ENCODE measurements around the gene C1S. TPM values are rescaled to one million over a fixed set of nuclear protein-coding genes. Genes with fewer than 3 reads are reported as not detected.
"Not testable (repeated sequence)": the region's sequence is repeated elsewhere in the genome, so short reads cannot be mapped to it uniquely, and the experiment has no call there.

The C1S gene
- total RNA-seq, 1 donor from 2014 or later: 2.1 TPM

DNA sequence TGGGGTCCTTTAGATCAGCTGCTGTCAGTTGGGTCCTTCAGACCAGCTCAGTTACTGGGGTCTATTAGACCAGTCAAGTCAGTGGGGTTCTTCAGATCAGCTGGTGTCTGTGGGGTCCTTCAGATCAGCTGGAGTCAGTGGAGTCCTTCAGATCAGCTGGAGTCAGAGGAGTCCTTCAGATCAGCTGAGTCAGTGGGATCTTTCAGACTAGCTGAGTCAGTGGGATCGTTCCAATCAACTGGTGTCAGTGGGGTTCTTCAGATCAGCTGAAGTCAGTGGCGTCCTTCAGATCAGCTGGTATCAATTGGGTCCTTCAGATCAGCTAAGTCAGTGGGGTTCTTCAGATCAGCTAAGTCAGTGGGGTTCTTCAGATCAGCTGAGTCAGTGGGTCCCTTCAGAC is 27.5 kb upstream of the C1S start:
- Histone ChIP-seq H3K79me2 (ENCODE audit: low read depth) (no peaks in the 10 kb centered on the region), H3K27ac (no peak overlapping the region), H3K9me3 (ENCODE audit: low read depth) (no peaks in the 10 kb centered on the region), H2AFZ (replicated peaks) (no peak overlapping the region), H3K4me3 (no peak overlapping the region), H3F3A (ENCODE audit: low read depth) (no peaks in the 10 kb centered on the region), H3K4me2 (no peak overlapping the region), H4K20me1 (ENCODE audit: low read depth) (no peaks in the 10 kb centered on the region), H3K4me1 (no peaks in the 10 kb centered on the region), H3K27me3 (no peaks in the 10 kb centered on the region), H3K9ac (no peak overlapping the region), H3K36me3 (no peaks in the 10 kb centered on the region)
- no peak for TF ChIP-seq EZH2phosphoT487 (IDR thresholded peaks at IDR 0.05)
- TF ChIP-seq, protein P1, sequence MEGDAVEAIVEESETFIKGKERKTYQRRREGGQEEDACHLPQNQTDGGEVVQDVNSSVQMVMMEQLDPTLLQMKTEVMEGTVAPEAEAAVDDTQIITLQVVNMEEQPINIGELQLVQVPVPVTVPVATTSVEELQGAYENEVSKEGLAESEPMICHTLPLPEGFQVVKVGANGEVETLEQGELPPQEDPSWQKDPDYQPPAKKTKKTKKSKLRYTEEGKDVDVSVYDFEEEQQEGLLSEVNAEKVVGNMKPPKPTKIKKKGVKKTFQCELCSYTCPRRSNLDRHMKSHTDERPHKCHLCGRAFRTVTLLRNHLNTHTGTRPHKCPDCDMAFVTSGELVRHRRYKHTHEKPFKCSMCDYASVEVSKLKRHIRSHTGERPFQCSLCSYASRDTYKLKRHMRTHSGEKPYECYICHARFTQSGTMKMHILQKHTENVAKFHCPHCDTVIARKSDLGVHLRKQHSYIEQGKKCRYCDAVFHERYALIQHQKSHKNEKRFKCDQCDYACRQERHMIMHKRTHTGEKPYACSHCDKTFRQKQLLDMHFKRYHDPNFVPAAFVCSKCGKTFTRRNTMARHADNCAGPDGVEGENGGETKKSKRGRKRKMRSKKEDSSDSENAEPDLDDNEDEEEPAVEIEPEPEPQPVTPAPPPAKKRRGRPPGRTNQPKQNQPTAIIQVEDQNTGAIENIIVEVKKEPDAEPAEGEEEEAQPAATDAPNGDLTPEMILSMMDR (IDR thresholded peaks at IDR 0.05): no peak
- TF ChIP-seq EZH2 (IDR thresholded peaks at IDR 0.05): no peak
- H3K36me3 Mint-ChIP-seq: no peaks in the 10 kb centered on the region
- H3K9me3 Mint-ChIP-seq: peaks cover 7% of the 10 kb centered on the region
- H3K27me3 Mint-ChIP-seq (ENCODE audit: insufficient read depth, low read depth): peaks cover 14% of the 10 kb centered on the region
- DNase-seq (ENCODE audit: low spot score): no peak
- H3K4me3 Mint-ChIP-seq: no peak overlapping the region
- no peaks in the 10 kb centered on the region for H3K4me1 Mint-ChIP-seq
- H3K27ac Mint-ChIP-seq: no peak overlapping the region

GRCh38 chr12:7034464-7034863 is 26.1 kb upstream of the C1S start:
- no peak overlapping the region for H3K4me3 ChIP-seq
- H3K4me1 Mint-ChIP-seq: no peaks in the 10 kb centered on the region
- no peaks in the 10 kb centered on the region for H3K36me3 ChIP-seq
- no peak overlapping the region for H2AFZ ChIP-seq (replicated peaks)
- peaks cover 10% of the 10 kb centered on the region for H3K9me3 Mint-ChIP-seq
- H3F3A ChIP-seq (ENCODE audit: low read depth): no peaks in the 10 kb centered on the region
- no peaks in the 10 kb centered on the region for H3K27me3 ChIP-seq
- no peak overlapping the region for H3K4me2 ChIP-seq
- no peaks in the 10 kb centered on the region for H3K4me1 ChIP-seq
- H3K27me3 Mint-ChIP-seq (ENCODE audit: insufficient read depth, low read depth): peaks cover 14% of the 10 kb centered on the region
- no peak overlapping the region for H3K27ac ChIP-seq
- DNase-seq (ENCODE audit: low spot score): no peak
- H4K20me1 ChIP-seq (ENCODE audit: low read depth): no peaks in the 10 kb centered on the region
- H3K79me2 ChIP-seq (ENCODE audit: low read depth): no peaks in the 10 kb centered on the region
- no peak overlapping the region for H3K4me3 Mint-ChIP-seq
- no peaks in the 10 kb centered on the region for H3K36me3 Mint-ChIP-seq
- no peak overlapping the region for H3K27ac Mint-ChIP-seq
- no peak overlapping the region for H3K9ac ChIP-seq
- no peak for TF ChIP-seq EZH2 (IDR thresholded peaks at IDR 0.05)
- no peak for TF ChIP-seq EZH2phosphoT487 (IDR thresholded peaks at IDR 0.05)
- TF ChIP-seq, protein P1 (IDR thresholded peaks at IDR 0.05): no peak
- H3K9me3 ChIP-seq (ENCODE audit: low read depth): no peaks in the 10 kb centered on the region

- Histone ChIP-seq H3K27me3 (no peaks in the 10 kb centered on the region), H3F3A (ENCODE audit: low read depth) (no peaks in the 10 kb centered on the region), H4K20me1 (ENCODE audit: low read depth) (no peaks in the 10 kb centered on the region), H3K27ac (no peak overlapping the region), H3K9ac (no peak overlapping the region), H2AFZ (replicated peaks) (no peak overlapping the region), H3K79me2 (ENCODE audit: low read depth) (no peaks in the 10 kb centered on the region), H3K4me1 (no peaks in the 10 kb centered on the region), H3K4me3 (no peak overlapping the region), H3K9me3 (ENCODE audit: low read depth) (no peaks in the 10 kb centered on the region), H3K36me3 (no peaks in the 10 kb centered on the region), H3K4me2 (no peak overlapping the region)
- Mint-ChIP-seq H3K4me1 (peaks cover under 1% of the 10 kb centered on the region), H3K27me3 (ENCODE audit: insufficient read depth, low read depth) (peaks cover 11% of the 10 kb centered on the region), H3K9me3 (peaks cover 5% of the 10 kb centered on the region), H3K4me3 (no peak overlapping the region), H3K27ac (no peak overlapping the region), H3K36me3 (no peaks in the 10 kb centered on the region)
- TF ChIP-seq EZH2 (IDR thresholded peaks at IDR 0.05): no peak
- TF ChIP-seq, protein P1 (IDR thresholded peaks at IDR 0.05): no peak
- TF ChIP-seq EZH2phosphoT487 (IDR thresholded peaks at IDR 0.05): no peak
- DNase-seq (ENCODE audit: low spot score): no peak
Observed at GRCh38 chr12:7035463-7035862, 25.1 kb upstream of the C1S start.

- DNase-seq (ENCODE audit: low spot score); H4K20me1 ChIP-seq (ENCODE audit: low read depth); H3F3A ChIP-seq (ENCODE audit: low read depth); H3K36me3 Mint-ChIP-seq; H3K36me3 ChIP-seq; H3K4me1 Mint-ChIP-seq; H2AFZ ChIP-seq (replicated peaks); H3K9me3 ChIP-seq (ENCODE audit: low read depth); H3K27me3 ChIP-seq; H3K9me3 Mint-ChIP-seq; H3K27ac Mint-ChIP-seq; H3K4me2 ChIP-seq; H3K4me1 ChIP-seq; H3K9ac ChIP-seq; H3K4me3 ChIP-seq; H3K79me2 ChIP-seq (ENCODE audit: low read depth); H3K4me3 Mint-ChIP-seq; H3K27ac ChIP-seq: not testable (repeated sequence)
- peaks cover 13% of the 10 kb centered on the region for H3K27me3 Mint-ChIP-seq (ENCODE audit: insufficient read depth, low read depth)
Observed at GRCh38 chr12:7037411-7037810, 23.1 kb upstream of the C1S start.

Measured in neural progenitor cell (in vitro differentiated cells).